HCT116 (cell line): ENCODE results near the gene SRGAP1. TPM values are rescaled to one million over a fixed set of nuclear protein-coding genes. Genes with fewer than 3 reads are reported as not detected.

Source experiments
- ATAC-seq: fragments of 200-7000 bp; cut with Tn5 transposase; 2 replicates; pipeline ENCODE4 v1.9.1; 2020; ENCODE audit warnings: mild to moderate bottlenecking, moderate library complexity
- BruUV-seq: library from RNA; stranded (reverse); fragments of 400-500 nt; replicated peaks from 2 replicates; lab custom pipeline; 2021; lab: Mats Ljungman, UMichigan
- CTCF ChIA-PET: fragments of 300-600 bp; sonication (Branson Sonifier 250); formaldehyde crosslinking; loops from one replicate; lab custom pipeline; 2021; ENCODE audit warnings: antibody characterized with exemption; lab: Charles Lee
- POLR2A ChIA-PET: fragments of 300-600, 350-600 bp; sonication (Branson Sonifier 250); formaldehyde crosslinking; loops from one replicate; lab custom pipeline; 2021; ENCODE audit warnings: antibody characterized with exemption; lab: Charles Lee
- RAD21 ChIA-PET, 2 experiments: fragments of 300-600 bp; sonication (Branson Sonifier 250); formaldehyde crosslinking; loops; one replicate each; lab custom pipeline; 2023; ENCODE audit warnings: low total read pairs in 2 of 2; ENCODE audit not compliant: uncharacterized antibody in 2 of 2, unreplicated experiment in 2 of 2, low non-redundant PET in 1 of 2; lab: Charles Lee
- DNase-seq: peaks from one replicate; pipeline ENCODE4 v3.0.0-alpha.2; 2010; ENCODE audit warnings: low read depth, low spot score
- H2AFZ ChIP-seq: fragments of 200-600 bp; shearing (Covaris generic), sonication (generic); 2 replicates; pipeline ENCODE4 v1.6.1; 2017; ENCODE audit warnings: low read depth, mixed run types, mixed read lengths, antibody characterized with exemption, low read length; ENCODE audit not compliant: poor library complexity, severe bottlenecking
- H3K27ac ChIP-seq: 2 replicates; pipeline ENCODE4 v1.5.1; 2012; ENCODE audit warnings: low read depth, low read length
- H3K27me3 ChIP-seq: fragments of 200-600 bp; sonication (generic); 2 replicates; pipeline ENCODE4 v1.6.1; 2016; ENCODE audit warnings: mixed run types, low read length, mixed read lengths; ENCODE audit not compliant: insufficient read depth
- H3K36me3 ChIP-seq, 2 experiments: fragments of 200-500 bp in 1 of 2; fragments of 200-600 bp in 1 of 2; sonication (Bioruptor generic) in 1 of 2; sonication (generic) in 1 of 2; 2 replicates each; pipeline versions ENCODE4 v1.5.1 to v1.6.1; 2014 to 2016; ENCODE audit warnings: low read length in 2 of 2, inconsistent platforms in 1 of 2, mixed read lengths in 1 of 2, mixed run types in 1 of 2; ENCODE audit not compliant: insufficient read depth in 2 of 2, control insufficient read depth in 1 of 2
- H3K4me1 ChIP-seq, 2 experiments: fragments of 200-600 bp in 1 of 2; sonication (generic) in 1 of 2; 2 replicates each; pipeline versions ENCODE4 v1.5.1 to v1.6.1; 2012 to 2017; ENCODE audit warnings: low read length in 2 of 2, inconsistent platforms in 1 of 2, mild to moderate bottlenecking in 1 of 2, mixed read lengths in 1 of 2, mixed run types in 1 of 2, moderate library complexity in 1 of 2; ENCODE audit not compliant: insufficient read depth in 2 of 2, control insufficient read depth in 1 of 2
- H3K4me2 ChIP-seq: fragments of 200-600 bp; sonication (generic); 2 replicates; pipeline ENCODE4 v1.6.1; 2017; ENCODE audit warnings: mixed run types, low read length, mixed read lengths
- H3K4me3 ChIP-seq, 2 experiments: fragments of 200-600 bp in 1 of 2; sonication (generic) in 1 of 2; replicated peaks in 1 of 2; 2 replicates each; pipeline ENCODE4 v1.5.1; 2011 to 2016; ENCODE audit warnings: low read length in 2 of 2, control low read depth in 1 of 2, low read depth in 1 of 2, mild to moderate bottlenecking in 1 of 2, mixed read lengths in 1 of 2, mixed run types in 1 of 2
- H3K79me2 ChIP-seq: fragments of 200-600 bp; sonication (generic); 2 replicates; pipeline ENCODE4 v1.6.1; 2017; ENCODE audit warnings: mild to moderate bottlenecking, mixed run types, low read length, moderate library complexity, mixed read lengths; ENCODE audit not compliant: insufficient read depth
- H3K9ac ChIP-seq: fragments of 200-600 bp; sonication (generic); 2 replicates; pipeline ENCODE4 v1.6.1; 2016; ENCODE audit warnings: low read length, mixed read lengths
- H3K9me2 ChIP-seq: fragments of 200-600 bp; sonication (generic), shearing (Covaris generic); 2 replicates; pipeline ENCODE4 v1.6.1; 2017; ENCODE audit warnings: mixed run types, mild to moderate bottlenecking, moderate library complexity; ENCODE audit not compliant: insufficient read depth
- H3K9me3 ChIP-seq, 2 experiments: fragments of 200-500 bp in 1 of 2; fragments of 200-600 bp in 1 of 2; sonication (Bioruptor generic) in 1 of 2; sonication (generic) in 1 of 2; 2 replicates each; pipeline ENCODE4 v1.6.1; 2014 to 2017; ENCODE audit warnings: low read length in 2 of 2, mixed read lengths in 2 of 2, inconsistent platforms in 1 of 2, low read depth in 1 of 2, mild to moderate bottlenecking in 1 of 2, mixed run types in 1 of 2, moderate library complexity in 1 of 2; ENCODE audit not compliant: control insufficient read depth in 1 of 2, insufficient read depth in 1 of 2
- H4K20me1 ChIP-seq: fragments of 200-600 bp; sonication (generic), shearing (Covaris generic); 2 replicates; pipeline ENCODE4 v1.6.1; 2017; ENCODE audit warnings: mixed run types, mild to moderate bottlenecking, moderate library complexity; ENCODE audit not compliant: insufficient read depth
- CEBPB ChIP-seq: IDR thresholded peaks from 2 replicates; pipeline ENCODE4 v1.6.1; 2012; ENCODE audit warnings: low read depth
- CTCF ChIP-seq, 3 experiments: fragments of 200-600 bp in 1 of 3; sonication (generic) in 1 of 3; IDR thresholded peaks in 2 of 3; conservative IDR thresholded peaks in 1 of 3; 2 replicates each; pipeline ENCODE4 v1.5.1; 2012 to 2017; ENCODE audit warnings: low read depth in 2 of 3, low read length in 2 of 3, antibody characterized with exemption in 1 of 3, borderline replicate concordance in 1 of 3, control low read depth in 1 of 3, mild to moderate bottlenecking in 1 of 3, mixed read lengths in 1 of 3, mixed run types in 1 of 3, moderate library complexity in 1 of 3; ENCODE audit not compliant: insufficient read depth in 1 of 3
- EZH2 ChIP-seq: fragments of 200-600 bp; sonication (generic); IDR thresholded peaks from 2 replicates; pipeline ENCODE4 v1.6.1; 2017; ENCODE audit warnings: antibody characterized with exemption, mixed run types
- JUND ChIP-seq: IDR thresholded peaks from 2 replicates; pipeline ENCODE4 v1.6.1; 2012
- MAX ChIP-seq: IDR thresholded peaks from 2 replicates; pipeline ENCODE4 v1.6.1; 2012
- POLR2AphosphoS5 ChIP-seq: IDR thresholded peaks from 2 replicates; pipeline ENCODE4 v1.6.1; 2011; ENCODE audit warnings: mild to moderate bottlenecking, low read depth, low read length, moderate library complexity
- RAD21 ChIP-seq: IDR thresholded peaks from 2 replicates; pipeline ENCODE4 v1.6.1; 2012; ENCODE audit warnings: low read depth, mild to moderate bottlenecking
- REST ChIP-seq: IDR thresholded peaks from 2 replicates; pipeline ENCODE4 v1.6.1; 2012; ENCODE audit warnings: low read depth
- TCF7L2 ChIP-seq: IDR thresholded peaks from 2 replicates; pipeline ENCODE4 v1.7.0; 2011; ENCODE audit warnings: borderline replicate concordance, inconsistent platforms; ENCODE audit not compliant: insufficient read depth, insufficient read length; ENCODE audit errors: extremely low read depth
- ZNF274 ChIP-seq: fragments of 200-500 bp; sonication (Bioruptor generic); IDR thresholded peaks from 2 replicates; pipeline ENCODE4 v1.6.1; 2014; ENCODE audit warnings: mild to moderate bottlenecking, low read depth, low read length, inconsistent platforms
- intact Hi-C: fragments of 100-400 bp; cut with micrococcal nuclease; formaldehyde crosslinking; loops from 2 replicates; pipeline ENCODE4 v1.10.0; 2022
- total RNA-seq: library from RNA; stranded (reverse); gene quantifications from one replicate; pipeline ENCODE4 v1.2.1, GENCODE V29; 2021; ENCODE audit not compliant: unreplicated experiment

SRGAP1 gene
- total RNA-seq, 1 experiment from 2014 or later = 16.6 TPM

GRCh38 chr12:63961048-63961447 lies 116.5 kb downstream of the SRGAP1 start:
- H3K79me2 ChIP-seq = peaks cover 6% of the 10 kb centered on the region
- H3K4me3 ChIP-seq = no peak overlapping the region
- no peak overlapping the region for H3K4me2 ChIP-seq
- ATAC-seq = no peak
- POLR2A ChIA-PET = no interaction called here
- DNase-seq = no peak
- CTCF ChIA-PET = no interaction called here
- TF ChIP-seq JUND = no peak
- TF ChIP-seq MAX = no peak
- no peak for TF ChIP-seq CEBPB
- no peak for TF ChIP-seq EZH2
- no peak for TF ChIP-seq POLR2AphosphoS5
- no peak for TF ChIP-seq CTCF (IDR thresholded peaks at IDR 0.05 in 2 of 3, conservative IDR thresholded peaks at IDR 0.05 in 1 of 3; ENCODE audit: borderline replicate concordance in 1 of 3, insufficient read depth in 1 of 3, low read depth in 2 of 3, low read length in 2 of 3)
- no peak for TF ChIP-seq TCF7L2
- TF ChIP-seq REST = no peak
- TF ChIP-seq ZNF274 = no peak
- TF ChIP-seq RAD21 = no peak
- no TSS peak for BruUV-seq
- H3K4me1 ChIP-seq = peaks cover 0 to 11% of the 10 kb centered on the region in 2 experiments; a peak in 2 of 4 replicates
- no peaks in the 10 kb centered on the region for H3K9me3 ChIP-seq
- H3K36me3 ChIP-seq = no peaks in the 10 kb centered on the region
- H4K20me1 ChIP-seq = no peaks in the 10 kb centered on the region
- H3K27me3 ChIP-seq = no peaks in the 10 kb centered on the region
- H3K9me2 ChIP-seq = no peaks in the 10 kb centered on the region
- intact Hi-C loops = no loop called here
- H3K9ac ChIP-seq = no peak overlapping the region
- no peak overlapping the region for H2AFZ ChIP-seq
- no peak overlapping the region for H3K27ac ChIP-seq
- RAD21 ChIA-PET = interaction anchor here in 1 of 2 experiments (0.7 kb wide), 1 partner anchor 23 kb away, joined by 3 read pairs; no protein-coding TSS in a partner anchor
